GM12801 (cell line): Measurements from ENCODE around the gene TTLL6.

Experiments
- CTCF ChIP-seq: IDR thresholded peaks from one replicate; pipeline ENCODE4 v1.5.1; 2011; ENCODE audit warnings: control low read depth; ENCODE audit not compliant: insufficient read length; ENCODE audit errors: extremely low read depth

TTLL6 gene

GRCh38 chr17:48842746-48843145 lies 25.7 kb upstream of the TTLL6 start:
- TF ChIP-seq CTCF = no peak

DNA sequence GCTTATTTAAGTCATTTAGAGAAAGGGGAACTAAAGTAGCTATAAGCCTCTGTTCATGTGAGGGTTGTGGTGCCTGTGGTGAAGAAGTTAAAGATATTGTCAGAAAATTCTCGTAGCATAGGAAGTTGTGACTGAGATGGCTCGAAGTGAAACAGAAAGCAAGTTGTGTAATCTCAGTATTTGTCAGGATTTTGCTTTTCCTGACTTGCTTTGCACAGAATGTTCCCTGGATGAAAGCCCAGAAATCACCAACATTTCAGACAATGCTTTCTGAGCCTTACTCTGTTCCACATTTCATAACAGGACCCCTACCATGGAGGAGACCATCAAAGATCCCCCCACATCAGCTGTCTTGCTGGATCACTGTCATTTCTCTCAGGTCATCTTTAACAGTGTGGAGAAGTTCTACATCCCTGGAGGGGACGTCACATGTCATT lies 24.4 kb upstream of the TTLL6 start:
- TF ChIP-seq CTCF = no peak

GRCh38 chr17:48840441-48840840 lies 23.4 kb upstream of the TTLL6 start:
- no peak for TF ChIP-seq CTCF

DNA sequence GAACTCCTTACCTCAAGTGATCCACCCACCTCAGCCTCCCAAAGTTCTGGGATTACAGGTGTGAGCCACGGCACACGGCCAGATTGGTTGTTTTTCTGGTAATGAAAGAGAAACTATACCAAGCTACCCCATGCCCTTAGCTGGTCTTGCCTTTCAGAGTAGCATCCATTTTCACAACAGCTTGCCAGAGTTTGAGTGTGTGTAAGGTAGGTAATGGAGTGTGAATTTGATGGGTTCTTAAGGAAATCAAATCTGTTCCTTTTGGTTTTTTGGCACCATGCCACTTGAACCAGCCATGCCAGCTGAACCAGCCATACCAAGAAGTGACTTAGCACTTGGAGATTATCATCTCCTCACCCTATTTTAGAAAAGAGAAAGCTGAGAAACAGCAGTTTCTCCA lies 18.9 kb upstream of the TTLL6 start:
- TF ChIP-seq CTCF = no peak

- TF ChIP-seq CTCF = no peak
Observed at GRCh38 chr17:48834973-48835372, 17.9 kb upstream of the TTLL6 start.

GRCh38 chr17:48831549-48831883 lies 14.5 kb upstream of the TTLL6 start:
- no peak for TF ChIP-seq CTCF

GRCh38 chr17:48830840-48831548 lies 14.0 kb upstream of the TTLL6 start, which contains the start of gene CALCOCO2:
CALCOCO2 (plus strand) TSS chr17:48831035; CDS start chr17:48841708, 10,673 bp downstream.
- TF ChIP-seq CTCF = no peak
